ENCODE data around the gene DLX2. TPM values are rescaled to one million over a fixed set of nuclear protein-coding genes. Genes with fewer than 3 reads are reported as not detected.

The DLX2 gene
- total RNA-seq, 1 experiment from 2014 or later = 4.4 TPM

- no TSS peak for BruUV-seq (replicated peaks)
- intact Hi-C loops (cut with micrococcal nuclease; ENCODE audit: unreplicated experiment) = no loop called here
- ChIA-PET POLR2A (no interaction called here), CTCF (no interaction called here)
- Histone ChIP-seq H3K9me3 (ENCODE audit: control insufficient read depth, insufficient read depth, low read depth, low read length) (no peaks in the 10 kb centered on the region), H3K27ac (ENCODE audit: low read length) (no peak overlapping the region), H3K36me3 (ENCODE audit: control insufficient read depth, insufficient read depth, low read length) (no peaks in the 10 kb centered on the region; the same call in 1 of the 2 replicates), H3K4me3 (ENCODE audit: low read depth in 2 of 2, low read length in 2 of 2) (no peak overlapping the region), H3K4me1 (ENCODE audit: control insufficient read depth, insufficient read depth, low read length) (no peaks in the 10 kb centered on the region), H3K27me3 (ENCODE audit: control insufficient read depth, insufficient read depth, low read length) (no peaks in the 10 kb centered on the region)
- ATAC-seq (no peak), DNase-seq (ENCODE audit: low read depth, low spot score) (no peak)
- in situ Hi-C loops (cut with HindIII; ENCODE audit: low pct_unique_long_range_greater_than_20kb, low sequenced_read_pairs) = no loop called here
- TF ChIP-seq SIN3A (IDR thresholded peaks at IDR 0.05; ENCODE audit: borderline replicate concordance, insufficient read depth, low read depth, low read length) = no peak
- no peak for TF ChIP-seq POLR2AphosphoS5 (IDR thresholded peaks at IDR 0.05; ENCODE audit: low read depth, low read length)
- TF ChIP-seq, protein P1, sequence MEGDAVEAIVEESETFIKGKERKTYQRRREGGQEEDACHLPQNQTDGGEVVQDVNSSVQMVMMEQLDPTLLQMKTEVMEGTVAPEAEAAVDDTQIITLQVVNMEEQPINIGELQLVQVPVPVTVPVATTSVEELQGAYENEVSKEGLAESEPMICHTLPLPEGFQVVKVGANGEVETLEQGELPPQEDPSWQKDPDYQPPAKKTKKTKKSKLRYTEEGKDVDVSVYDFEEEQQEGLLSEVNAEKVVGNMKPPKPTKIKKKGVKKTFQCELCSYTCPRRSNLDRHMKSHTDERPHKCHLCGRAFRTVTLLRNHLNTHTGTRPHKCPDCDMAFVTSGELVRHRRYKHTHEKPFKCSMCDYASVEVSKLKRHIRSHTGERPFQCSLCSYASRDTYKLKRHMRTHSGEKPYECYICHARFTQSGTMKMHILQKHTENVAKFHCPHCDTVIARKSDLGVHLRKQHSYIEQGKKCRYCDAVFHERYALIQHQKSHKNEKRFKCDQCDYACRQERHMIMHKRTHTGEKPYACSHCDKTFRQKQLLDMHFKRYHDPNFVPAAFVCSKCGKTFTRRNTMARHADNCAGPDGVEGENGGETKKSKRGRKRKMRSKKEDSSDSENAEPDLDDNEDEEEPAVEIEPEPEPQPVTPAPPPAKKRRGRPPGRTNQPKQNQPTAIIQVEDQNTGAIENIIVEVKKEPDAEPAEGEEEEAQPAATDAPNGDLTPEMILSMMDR (IDR thresholded peaks at IDR 0.05) = no peak
- TF ChIP-seq REST (IDR thresholded peaks at IDR 0.05; ENCODE audit: insufficient read depth in 1 of 2, low read depth in 2 of 2, low read length in 1 of 2) = no peak
- no peak for TF ChIP-seq TCF7L2 (IDR thresholded peaks at IDR 0.05; ENCODE audit: low read depth, low read length)
Measured at GRCh38 chr2:172074254-172074653, 28.4 kb downstream of the DLX2 start.

- in situ Hi-C loops (cut with HindIII; ENCODE audit: low pct_unique_long_range_greater_than_20kb, low sequenced_read_pairs) (no loop called here), intact Hi-C loops (cut with micrococcal nuclease; ENCODE audit: unreplicated experiment) (no loop called here)
- CTCF ChIA-PET = no interaction called here
- Histone ChIP-seq H3K9me3 (ENCODE audit: control insufficient read depth, insufficient read depth, low read depth, low read length) (no peaks in the 10 kb centered on the region), H3K36me3 (ENCODE audit: control insufficient read depth, insufficient read depth, low read length) (no peaks in the 10 kb centered on the region; the same call in 1 of the 2 replicates), H3K27me3 (ENCODE audit: control insufficient read depth, insufficient read depth, low read length) (no peaks in the 10 kb centered on the region), H3K4me3 (ENCODE audit: low read depth in 2 of 2, low read length in 2 of 2) (no peak overlapping the region), H3K4me1 (ENCODE audit: control insufficient read depth, insufficient read depth, low read length) (no peaks in the 10 kb centered on the region), H3K27ac (ENCODE audit: low read length) (no peak overlapping the region)
- no peak for DNase-seq (ENCODE audit: low read depth, low spot score)
- POLR2A ChIA-PET = no interaction called here
- ATAC-seq = no peak
- BruUV-seq (replicated peaks) = no TSS peak
- TF ChIP-seq SIN3A (IDR thresholded peaks at IDR 0.05; ENCODE audit: borderline replicate concordance, insufficient read depth, low read depth, low read length) (no peak), TCF7L2 (IDR thresholded peaks at IDR 0.05; ENCODE audit: low read depth, low read length) (no peak), POLR2AphosphoS5 (IDR thresholded peaks at IDR 0.05; ENCODE audit: low read depth, low read length) (no peak), REST (IDR thresholded peaks at IDR 0.05; ENCODE audit: insufficient read depth in 1 of 2, low read depth in 2 of 2, low read length in 1 of 2) (no peak)
- TF ChIP-seq, protein P1 (IDR thresholded peaks at IDR 0.05) = no peak
Measured at GRCh38 chr2:172073518-172073917, 29.2 kb downstream of the DLX2 start.
